ENCODE results near the gene PRKCA.

PRKCA gene

GRCh38 chr17:66549731-66550207 is 247.4 kb downstream of the PRKCA start:
- DNase-seq: no peak

GRCh38 chr17:66551839-66552238 is 249.4 kb downstream of the PRKCA start:
- no peak for DNase-seq

DNA sequence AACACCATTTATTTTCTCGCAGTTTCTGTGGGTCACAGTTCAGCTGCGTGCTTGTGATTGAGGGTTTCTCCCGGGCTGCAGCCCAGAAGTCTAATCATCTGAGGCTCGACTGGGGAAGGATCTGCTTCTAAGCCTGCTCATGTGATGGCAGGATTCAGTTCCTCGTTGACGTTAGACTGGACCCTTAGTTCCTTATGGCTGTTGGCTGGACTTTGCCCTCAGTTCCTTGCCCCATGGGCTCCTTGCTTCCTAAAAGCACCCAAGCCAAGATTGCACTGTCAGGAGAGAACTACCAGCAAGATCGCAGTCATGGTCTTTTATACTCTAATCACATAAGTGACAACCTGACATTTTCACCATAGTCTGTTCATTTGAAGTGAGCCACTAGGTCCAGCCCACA is 250.0 kb downstream of the PRKCA start:
- no peak for DNase-seq

- DNase-seq: no peak
Measured at GRCh38 chr17:66555605-66556004, 253.2 kb downstream of the PRKCA start.

DNA sequence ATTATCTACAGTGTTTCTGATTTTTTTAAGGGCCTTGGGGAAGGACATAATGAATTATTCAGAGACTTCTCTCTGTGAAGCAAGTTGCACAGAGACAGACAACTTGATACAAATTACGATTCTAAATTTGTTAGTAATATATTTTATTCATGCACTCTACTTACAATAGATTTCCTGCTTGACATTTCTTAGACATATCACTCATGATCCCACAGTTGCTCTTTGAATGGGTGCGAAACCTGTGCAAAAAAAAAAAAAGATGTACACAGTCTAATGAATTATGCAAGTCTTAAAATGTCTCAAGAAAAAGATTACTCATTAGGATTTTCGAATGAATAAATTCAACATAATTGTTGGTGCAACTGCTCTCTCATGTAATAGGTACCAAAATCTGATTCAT is 254.8 kb downstream of the PRKCA start:
- DNase-seq: no peak

DNA sequence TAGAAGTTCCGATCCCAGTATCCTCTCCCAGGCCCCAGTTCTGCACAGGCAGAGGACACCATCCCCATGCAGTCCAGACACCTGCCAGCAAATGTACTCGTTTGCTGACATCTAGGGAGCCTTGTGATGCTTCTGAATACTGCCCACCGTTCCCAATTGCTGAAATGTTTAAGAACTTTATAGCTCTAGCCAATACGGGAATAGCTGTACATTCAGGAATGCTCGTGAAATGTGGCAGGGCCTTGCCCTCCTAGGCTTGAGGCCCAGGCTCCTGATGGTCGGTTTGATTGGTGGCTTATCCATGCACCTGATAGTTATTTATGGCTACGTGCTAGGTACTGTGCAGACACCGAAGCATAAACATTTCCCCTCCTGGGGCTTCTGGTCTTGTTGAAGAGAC is 255.5 kb downstream of the PRKCA start:
- no peak for DNase-seq

- no peak for DNase-seq
Measured at GRCh38 chr17:66560691-66561090, 258.3 kb downstream of the PRKCA start.

DNA sequence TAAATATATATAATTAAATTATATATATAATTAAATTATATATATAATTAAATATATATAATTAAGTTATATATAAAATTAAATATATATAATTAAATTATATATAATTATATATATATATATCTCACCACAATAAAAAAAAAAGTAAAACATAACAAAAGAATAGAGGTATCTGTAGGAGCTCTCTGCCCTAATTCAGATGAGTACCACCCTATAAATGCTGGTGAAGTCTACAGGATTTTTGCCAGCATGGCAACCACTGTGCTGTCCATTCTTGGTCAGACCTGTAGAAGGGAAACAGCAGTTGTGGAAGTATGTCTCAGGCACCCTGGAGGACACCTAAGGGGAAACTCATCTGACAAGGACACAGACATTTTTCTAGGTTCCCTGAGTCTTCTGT is 259.7 kb downstream of the PRKCA start:
- no peak for DNase-seq

- no peak for DNase-seq
Measured at GRCh38 chr17:66564992-66565465, 262.6 kb downstream of the PRKCA start.

- peak; percentile 78 for DNase-seq
Measured at GRCh38 chr17:66567234-66568170, 265.1 kb downstream of the PRKCA start.

DNA sequence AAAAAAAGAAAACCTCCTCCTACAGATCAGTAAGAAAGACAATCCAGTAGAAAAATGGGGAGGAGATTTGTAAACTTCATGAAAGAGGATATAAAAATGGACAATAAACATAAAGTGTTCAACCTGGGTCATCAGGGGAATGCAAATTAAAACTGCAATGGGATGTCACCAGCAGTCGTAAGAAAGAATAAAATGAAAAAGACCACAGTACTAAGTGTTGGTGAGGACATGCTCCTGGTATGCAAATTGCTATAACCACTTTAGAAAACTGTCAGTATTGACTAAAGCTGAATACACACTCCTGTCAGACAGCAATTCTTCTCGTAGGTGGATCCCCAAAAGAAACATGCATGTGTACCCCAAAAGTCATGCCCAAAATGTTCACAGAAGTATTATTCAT is 267.2 kb downstream of the PRKCA start:
- DNase-seq: no peak

DNA sequence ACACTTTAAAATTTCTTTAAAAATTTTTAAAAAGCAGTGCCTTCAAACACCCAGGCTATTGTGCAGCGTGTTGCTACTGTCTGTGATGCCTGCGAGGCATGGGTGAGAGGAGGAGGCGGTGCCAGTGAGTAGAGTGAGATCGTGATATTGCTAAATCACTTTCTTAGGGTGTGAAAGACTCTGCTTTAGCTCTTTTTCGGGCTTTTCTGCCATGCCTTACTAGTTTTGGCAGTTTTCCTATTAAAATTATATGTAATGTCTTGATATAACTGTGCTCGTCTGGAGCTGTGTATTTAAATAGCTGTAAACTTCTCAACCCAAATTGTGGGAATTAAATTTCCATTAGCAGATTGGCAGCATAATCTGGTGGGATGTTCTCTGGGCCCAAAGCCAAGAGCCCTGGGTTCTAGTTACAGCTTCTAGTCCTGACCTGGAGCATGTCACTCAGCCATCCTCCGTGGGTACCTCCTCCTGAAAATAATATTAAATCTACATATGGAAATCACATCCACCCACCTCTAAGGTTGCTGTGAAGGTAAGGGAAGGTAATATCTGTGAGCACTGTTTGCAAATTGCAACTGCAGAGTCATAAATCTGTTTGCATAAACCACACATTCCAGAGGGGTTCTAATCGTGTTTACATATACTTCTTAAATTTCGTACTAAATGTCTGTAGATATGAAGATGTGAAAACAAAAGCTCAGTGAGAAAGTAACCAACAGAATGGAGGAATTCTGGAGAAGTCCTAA is 268.2 kb downstream of the PRKCA start:
- no peak for DNase-seq

DNA sequence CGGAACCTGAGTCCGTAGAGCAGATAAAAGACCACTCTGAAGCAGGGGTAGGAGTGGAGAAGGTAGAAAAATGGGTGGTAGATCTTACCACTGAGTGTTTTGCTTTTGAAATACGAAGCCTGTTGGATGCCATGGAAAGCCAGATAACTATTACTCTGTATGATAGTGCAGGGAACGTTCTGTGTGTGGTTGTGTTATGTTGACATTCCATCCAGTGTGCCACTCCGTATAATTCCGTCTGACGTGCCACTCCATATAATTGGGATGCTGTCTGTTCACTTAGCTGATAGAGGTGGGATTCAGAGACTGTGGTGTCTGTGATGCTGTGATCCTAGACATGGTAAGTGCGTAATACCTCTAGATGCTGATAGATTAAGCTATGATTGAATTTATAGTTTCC is 269.3 kb downstream of the PRKCA start:
- DNase-seq: no peak

DNA sequence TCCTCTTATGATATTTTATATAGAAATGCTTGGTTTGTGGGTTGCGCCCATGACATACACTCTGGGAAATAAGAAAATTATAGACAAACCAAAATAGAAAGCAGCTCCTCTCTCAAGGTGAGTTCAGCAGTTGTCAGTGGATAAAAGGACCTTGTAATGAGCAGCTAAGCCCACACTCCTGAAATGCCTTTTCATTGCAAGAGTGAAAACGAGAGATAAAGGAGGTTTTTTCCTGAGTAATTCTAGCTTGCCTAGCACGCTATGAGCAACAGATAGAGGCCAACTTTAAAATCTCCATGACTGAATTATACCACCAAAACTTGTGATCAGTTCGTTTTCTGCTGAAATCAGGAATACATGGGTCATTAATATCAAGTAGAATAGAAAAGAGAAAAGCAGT is 270.7 kb downstream of the PRKCA start:
- no peak for DNase-seq

DNA sequence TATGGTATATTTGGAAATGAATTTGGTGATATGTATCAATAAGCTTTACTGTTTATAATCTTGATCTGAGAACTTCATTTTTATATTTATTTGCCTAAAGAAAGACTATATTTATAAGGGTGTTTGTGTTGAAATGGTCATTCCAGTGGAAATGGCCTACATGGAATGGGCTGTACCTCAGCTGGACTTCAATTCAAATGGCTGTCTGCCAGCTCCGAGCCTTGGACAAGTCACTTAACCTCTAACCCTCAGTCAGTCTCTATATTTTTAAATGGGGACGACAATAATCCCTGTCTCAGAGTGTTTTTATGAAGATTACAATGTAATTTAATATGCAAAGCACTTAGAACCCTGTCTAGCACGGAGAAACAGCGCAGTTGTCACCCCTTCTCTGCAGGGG is 271.7 kb downstream of the PRKCA start:
- no peak for DNase-seq

DNA sequence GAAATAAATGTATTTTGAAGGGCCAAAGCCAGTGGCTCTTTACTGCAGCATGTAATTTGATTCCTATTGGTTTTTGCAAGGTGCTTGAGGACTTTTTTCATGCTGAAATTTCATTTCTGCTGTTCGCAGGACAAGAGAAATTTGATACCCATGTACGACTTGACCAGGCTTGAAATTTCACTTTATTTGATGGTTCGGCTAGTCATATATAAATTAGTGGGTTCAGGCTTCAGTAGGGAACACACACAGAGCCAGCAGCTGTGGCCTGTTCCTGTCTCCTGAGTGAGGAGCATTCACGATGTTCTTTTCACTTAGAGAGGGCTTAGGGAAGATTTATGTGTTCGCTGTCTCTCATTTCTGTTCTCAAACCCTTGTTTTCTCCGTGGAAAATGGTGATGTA is 274.1 kb downstream of the PRKCA start:
- no peak for DNase-seq

DNA sequence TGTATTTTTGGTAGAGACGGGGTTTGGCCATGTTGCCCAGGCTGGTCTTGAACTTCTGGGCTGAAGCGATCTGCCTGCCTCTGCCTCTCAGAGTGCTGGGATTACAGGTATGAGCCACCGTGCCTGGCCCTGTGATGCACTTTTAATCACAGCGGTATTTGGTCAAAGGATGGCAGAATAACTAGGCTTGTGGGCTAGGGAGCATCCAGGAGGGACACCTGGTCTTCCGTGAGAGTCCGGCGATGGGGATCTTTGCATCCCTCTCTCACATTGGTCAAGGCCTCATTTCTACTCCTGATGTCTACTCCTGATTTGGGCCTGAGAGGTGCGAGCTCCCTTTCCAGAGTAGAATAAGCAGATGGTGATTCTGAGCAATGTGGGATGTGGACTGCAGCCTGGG is 274.6 kb downstream of the PRKCA start:
- no peak for DNase-seq

GRCh38 chr17:66578781-66579489 is 276.5 kb downstream of the PRKCA start:
- no peak for DNase-seq

DNA sequence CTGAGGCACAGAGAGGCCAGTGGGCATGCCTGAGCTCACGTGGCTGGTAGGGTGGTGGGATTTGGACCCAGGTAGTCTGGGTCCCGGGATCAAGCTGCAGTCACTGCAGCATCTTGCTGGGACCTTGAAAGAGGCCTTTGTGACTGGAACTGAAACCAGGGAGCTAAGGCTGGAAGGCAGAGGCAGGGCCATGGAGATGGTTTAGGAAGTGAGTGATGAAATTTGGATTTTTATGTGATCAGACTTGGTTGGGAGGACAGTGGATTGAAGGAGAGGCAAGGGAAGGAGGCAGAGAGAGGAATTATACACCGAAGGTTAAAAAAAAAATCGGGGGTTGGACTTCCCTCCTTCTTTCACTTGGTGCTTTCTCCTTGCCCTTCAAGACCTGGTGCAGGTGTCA is 277.1 kb downstream of the PRKCA start:
- no peak for DNase-seq

- no peak for DNase-seq
Measured at GRCh38 chr17:66580184-66580955, 278.0 kb downstream of the PRKCA start.

GRCh38 chr17:66580956-66581391 is 278.6 kb downstream of the PRKCA start:
- DNase-seq: no peak

DNA sequence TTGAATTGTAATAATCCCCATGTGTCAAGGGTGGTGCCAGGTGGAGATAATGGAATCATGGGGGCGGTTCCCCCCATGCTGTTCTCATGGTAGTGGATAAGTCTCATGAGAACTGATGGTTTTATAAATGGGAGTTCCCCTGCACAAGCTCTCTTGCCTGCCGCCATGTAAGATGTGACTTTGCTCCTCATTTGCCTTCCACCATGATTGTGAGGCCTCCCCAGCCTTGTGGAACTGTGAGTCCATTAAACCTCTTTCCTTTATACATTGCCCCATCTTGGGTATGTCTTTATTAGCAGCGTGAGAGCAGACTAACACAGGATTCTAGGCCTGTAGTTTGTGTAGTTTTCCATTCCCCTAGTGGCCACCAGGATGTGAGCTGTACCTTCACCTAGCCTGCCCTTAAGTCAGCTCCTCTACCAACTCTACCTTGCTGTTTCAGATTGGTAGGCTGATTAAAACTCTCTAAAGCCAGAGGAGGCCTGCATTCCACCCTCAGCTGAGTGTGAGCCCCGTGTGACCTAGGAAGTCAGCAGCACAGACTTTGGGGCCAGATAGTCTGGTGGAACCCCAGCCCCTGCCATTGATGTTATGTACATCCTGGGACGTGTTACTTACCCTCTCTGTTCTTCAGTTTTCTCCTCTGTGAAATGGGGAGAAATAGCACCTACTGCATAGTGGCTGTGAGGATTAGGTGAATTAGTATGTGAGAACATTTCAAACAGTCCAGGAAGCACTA is 280.1 kb downstream of the PRKCA start:
- no peak for DNase-seq

Measured in GDM1 (cell line).